ENCODE data around the gene TRIM59.

DNA sequence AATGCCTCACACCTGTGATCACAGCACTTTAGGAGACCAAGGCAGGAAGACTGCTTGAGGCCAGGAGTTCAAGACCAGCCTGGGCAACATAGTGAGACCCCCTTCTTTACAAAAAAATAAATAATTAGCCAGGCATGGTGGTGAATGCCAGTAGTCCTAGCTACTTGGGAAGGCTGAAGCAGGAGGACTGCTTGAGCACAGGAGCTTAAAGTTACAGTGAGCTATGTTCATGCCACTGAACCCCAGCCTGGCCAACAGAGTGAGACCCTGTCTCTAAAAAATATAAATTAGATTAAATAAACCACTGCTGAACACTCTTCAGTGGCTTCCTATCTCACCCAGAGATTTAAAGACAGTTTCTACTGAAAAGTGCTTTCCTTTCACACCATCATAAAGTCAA lies 56.8 kb downstream of the TRIM59 start:
- TF ChIP-seq, protein P1, sequence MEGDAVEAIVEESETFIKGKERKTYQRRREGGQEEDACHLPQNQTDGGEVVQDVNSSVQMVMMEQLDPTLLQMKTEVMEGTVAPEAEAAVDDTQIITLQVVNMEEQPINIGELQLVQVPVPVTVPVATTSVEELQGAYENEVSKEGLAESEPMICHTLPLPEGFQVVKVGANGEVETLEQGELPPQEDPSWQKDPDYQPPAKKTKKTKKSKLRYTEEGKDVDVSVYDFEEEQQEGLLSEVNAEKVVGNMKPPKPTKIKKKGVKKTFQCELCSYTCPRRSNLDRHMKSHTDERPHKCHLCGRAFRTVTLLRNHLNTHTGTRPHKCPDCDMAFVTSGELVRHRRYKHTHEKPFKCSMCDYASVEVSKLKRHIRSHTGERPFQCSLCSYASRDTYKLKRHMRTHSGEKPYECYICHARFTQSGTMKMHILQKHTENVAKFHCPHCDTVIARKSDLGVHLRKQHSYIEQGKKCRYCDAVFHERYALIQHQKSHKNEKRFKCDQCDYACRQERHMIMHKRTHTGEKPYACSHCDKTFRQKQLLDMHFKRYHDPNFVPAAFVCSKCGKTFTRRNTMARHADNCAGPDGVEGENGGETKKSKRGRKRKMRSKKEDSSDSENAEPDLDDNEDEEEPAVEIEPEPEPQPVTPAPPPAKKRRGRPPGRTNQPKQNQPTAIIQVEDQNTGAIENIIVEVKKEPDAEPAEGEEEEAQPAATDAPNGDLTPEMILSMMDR (IDR thresholded peaks at IDR 0.05): no peak
- TF ChIP-seq POLR2A (IDR thresholded peaks at IDR 0.05): no peak

Measured in thyroid gland (tissue), 4 donors.